ENCODE results near the gene GPR55.

GPR55 gene

GRCh38 chr2:230930149-230930780 lies 5.2 kb upstream of the GPR55 start:
- no peak for DNase-seq (ENCODE audit: low read depth)
- no peak overlapping the region for H3K4me3 ChIP-seq (ENCODE audit: control insufficient read depth, low read depth, low read length)
- no peak for TF ChIP-seq CTCF (IDR thresholded peaks at IDR 0.05; ENCODE audit: control insufficient read depth, insufficient read depth, low read depth, low read length, missing control alignments)

- no peak for DNase-seq (ENCODE audit: low read depth)
- no peak overlapping the region for H3K4me3 ChIP-seq (ENCODE audit: control insufficient read depth, low read depth, low read length)
- TF ChIP-seq CTCF (IDR thresholded peaks at IDR 0.05; ENCODE audit: control insufficient read depth, insufficient read depth, low read depth, low read length, missing control alignments) = no peak
Measured at GRCh38 chr2:230929381-230930148, 4.5 kb upstream of the GPR55 start.

GRCh38 chr2:230928701-230929380 lies 3.8 kb upstream of the GPR55 start:
- no peak overlapping the region for H3K4me3 ChIP-seq (ENCODE audit: control insufficient read depth, low read depth, low read length)
- no peak for DNase-seq (ENCODE audit: low read depth)
- no peak for TF ChIP-seq CTCF (IDR thresholded peaks at IDR 0.05; ENCODE audit: control insufficient read depth, insufficient read depth, low read depth, low read length, missing control alignments)

GRCh38 chr2:230927711-230928341 lies 2.8 kb upstream of the GPR55 start:
- TF ChIP-seq CTCF (IDR thresholded peaks at IDR 0.05; ENCODE audit: control insufficient read depth, insufficient read depth, low read depth, low read length, missing control alignments) = no peak
- no peak overlapping the region for H3K4me3 ChIP-seq (ENCODE audit: control insufficient read depth, low read depth, low read length)
- DNase-seq (ENCODE audit: low read depth) = no peak

GRCh38 chr2:230925879-230926765 lies 1.1 kb upstream of the GPR55 start:
- TF ChIP-seq CTCF (IDR thresholded peaks at IDR 0.05; ENCODE audit: control insufficient read depth, insufficient read depth, low read depth, low read length, missing control alignments) = peak; percentile 5
- H3K4me3 ChIP-seq (ENCODE audit: control insufficient read depth, low read depth, low read length) = no peak overlapping the region
- DNase-seq (ENCODE audit: low read depth) = no peak
